ENCODE data around the gene NEU2.

DNA sequence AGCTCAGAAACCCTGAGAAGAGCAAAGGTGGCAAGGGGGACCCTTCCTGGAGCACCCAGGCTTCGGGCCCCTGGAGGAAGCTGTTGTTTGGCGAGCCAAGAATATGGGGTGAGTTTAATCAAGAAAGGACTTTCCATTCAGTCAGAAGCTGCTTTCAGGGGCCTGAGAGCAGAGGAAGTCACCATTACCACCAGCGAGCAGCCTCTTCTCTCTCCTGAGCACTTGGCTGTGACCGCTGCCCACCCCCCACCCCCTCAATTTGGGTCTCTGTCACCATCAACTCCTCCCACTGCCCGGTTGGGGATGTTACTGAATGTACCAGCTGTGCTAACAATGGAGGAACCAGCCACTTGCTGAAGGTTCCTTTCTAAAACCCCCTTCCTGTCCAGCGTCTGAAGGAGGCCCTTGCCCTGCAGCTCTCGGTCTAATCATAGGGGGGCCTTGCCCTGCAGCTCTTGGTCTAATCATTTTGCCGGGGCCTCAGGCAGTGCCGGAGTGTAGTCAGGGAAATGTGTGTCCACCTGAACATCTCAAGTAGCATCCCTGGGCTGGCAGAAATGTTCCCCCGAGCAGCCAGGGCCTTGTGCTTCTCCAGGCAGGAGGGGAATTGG lies 28.6 kb downstream of the NEU2 start:
- TF ChIP-seq, protein P1, sequence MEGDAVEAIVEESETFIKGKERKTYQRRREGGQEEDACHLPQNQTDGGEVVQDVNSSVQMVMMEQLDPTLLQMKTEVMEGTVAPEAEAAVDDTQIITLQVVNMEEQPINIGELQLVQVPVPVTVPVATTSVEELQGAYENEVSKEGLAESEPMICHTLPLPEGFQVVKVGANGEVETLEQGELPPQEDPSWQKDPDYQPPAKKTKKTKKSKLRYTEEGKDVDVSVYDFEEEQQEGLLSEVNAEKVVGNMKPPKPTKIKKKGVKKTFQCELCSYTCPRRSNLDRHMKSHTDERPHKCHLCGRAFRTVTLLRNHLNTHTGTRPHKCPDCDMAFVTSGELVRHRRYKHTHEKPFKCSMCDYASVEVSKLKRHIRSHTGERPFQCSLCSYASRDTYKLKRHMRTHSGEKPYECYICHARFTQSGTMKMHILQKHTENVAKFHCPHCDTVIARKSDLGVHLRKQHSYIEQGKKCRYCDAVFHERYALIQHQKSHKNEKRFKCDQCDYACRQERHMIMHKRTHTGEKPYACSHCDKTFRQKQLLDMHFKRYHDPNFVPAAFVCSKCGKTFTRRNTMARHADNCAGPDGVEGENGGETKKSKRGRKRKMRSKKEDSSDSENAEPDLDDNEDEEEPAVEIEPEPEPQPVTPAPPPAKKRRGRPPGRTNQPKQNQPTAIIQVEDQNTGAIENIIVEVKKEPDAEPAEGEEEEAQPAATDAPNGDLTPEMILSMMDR (IDR thresholded peaks at IDR 0.05) = no peak
- no peak for TF ChIP-seq POLR2A (IDR thresholded peaks at IDR 0.05)

Data from heart left ventricle (tissue), 13 donors.